Epithelial cell of proximal tubule (primary cell): ENCODE data around the gene FAH. TPM values are rescaled to one million over a fixed set of nuclear protein-coding genes. Genes with fewer than 3 reads are reported as not detected.

Experiments used
- DNase-seq: peaks from one replicate; pipeline ENCODE4 v3.0.0-alpha.2; 2011; ENCODE audit warnings: low read depth
- H3K4me3 ChIP-seq: 2 replicates; pipeline ENCODE4 v1.5.1; 2011; ENCODE audit warnings: low read depth, mild to moderate bottlenecking, low read length
- total RNA-seq: library from RNA; depleted of rRNA; stranded (reverse); fragments of >200 nt; gene quantifications from 2 replicates; pipeline ENCODE4 v1.2.3, GENCODE V29; 2015
- TF ChIP-seq, protein P1 (sequence below): conservative IDR thresholded peaks from 2 replicates; pipeline ENCODE4 v1.5.1; 2012; ENCODE audit warnings: low read depth, mild to moderate bottlenecking, low read length

The FAH gene
- total RNA-seq, 1 donor from 2014 or later = 20.4 TPM

DNA sequence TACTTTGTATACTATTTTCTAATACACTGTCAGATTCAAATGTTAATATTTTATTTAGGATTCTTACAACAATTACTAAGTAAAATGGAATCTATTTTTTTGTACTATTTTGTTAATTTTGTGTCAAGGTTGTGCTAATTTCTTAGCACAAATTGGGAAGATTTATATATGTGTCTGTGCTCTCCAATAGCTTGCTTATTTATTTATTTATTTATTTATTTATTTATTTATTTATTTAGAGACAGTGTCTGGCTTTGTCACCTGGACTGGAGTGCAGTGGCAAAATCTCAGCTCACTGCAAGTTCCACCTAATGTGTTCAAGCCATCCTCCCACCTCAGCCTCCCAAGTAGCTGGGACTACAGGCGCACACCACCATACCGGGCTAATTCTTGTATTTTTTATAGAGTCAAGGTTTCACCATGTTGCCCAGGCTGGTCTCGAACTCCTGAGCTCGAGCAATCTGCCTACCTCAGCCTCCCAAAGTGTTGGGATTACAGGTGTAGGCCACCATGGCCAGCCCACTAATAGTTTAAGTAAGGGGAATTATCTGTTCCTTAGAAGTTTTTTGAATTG lies 64.6 kb downstream of the FAH start:
- TF ChIP-seq, protein P1, sequence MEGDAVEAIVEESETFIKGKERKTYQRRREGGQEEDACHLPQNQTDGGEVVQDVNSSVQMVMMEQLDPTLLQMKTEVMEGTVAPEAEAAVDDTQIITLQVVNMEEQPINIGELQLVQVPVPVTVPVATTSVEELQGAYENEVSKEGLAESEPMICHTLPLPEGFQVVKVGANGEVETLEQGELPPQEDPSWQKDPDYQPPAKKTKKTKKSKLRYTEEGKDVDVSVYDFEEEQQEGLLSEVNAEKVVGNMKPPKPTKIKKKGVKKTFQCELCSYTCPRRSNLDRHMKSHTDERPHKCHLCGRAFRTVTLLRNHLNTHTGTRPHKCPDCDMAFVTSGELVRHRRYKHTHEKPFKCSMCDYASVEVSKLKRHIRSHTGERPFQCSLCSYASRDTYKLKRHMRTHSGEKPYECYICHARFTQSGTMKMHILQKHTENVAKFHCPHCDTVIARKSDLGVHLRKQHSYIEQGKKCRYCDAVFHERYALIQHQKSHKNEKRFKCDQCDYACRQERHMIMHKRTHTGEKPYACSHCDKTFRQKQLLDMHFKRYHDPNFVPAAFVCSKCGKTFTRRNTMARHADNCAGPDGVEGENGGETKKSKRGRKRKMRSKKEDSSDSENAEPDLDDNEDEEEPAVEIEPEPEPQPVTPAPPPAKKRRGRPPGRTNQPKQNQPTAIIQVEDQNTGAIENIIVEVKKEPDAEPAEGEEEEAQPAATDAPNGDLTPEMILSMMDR = no peak
- no peak overlapping the region for H3K4me3 ChIP-seq
- no peak for DNase-seq

DNA sequence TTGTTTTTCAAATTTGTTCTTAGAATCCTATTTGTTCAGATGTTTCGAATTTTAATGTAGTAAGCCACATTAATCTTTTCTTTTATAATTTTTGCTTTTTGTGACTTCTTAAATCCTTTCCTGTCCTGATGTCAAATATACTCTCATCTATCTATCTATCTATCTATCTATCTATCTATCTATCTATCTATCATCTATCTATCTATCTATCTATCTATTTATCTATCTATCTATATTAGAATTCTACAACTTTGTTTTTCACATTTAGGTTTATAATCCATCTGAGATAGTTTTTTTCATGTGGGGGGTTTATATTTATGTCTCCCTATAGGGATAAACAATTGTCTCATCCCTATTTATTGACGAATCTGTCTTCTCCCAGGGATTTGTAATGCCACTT lies 67.2 kb downstream of the FAH start:
- H3K4me3 ChIP-seq = no peak overlapping the region
- no peak for DNase-seq
- TF ChIP-seq, protein P1 = no peak

DNA sequence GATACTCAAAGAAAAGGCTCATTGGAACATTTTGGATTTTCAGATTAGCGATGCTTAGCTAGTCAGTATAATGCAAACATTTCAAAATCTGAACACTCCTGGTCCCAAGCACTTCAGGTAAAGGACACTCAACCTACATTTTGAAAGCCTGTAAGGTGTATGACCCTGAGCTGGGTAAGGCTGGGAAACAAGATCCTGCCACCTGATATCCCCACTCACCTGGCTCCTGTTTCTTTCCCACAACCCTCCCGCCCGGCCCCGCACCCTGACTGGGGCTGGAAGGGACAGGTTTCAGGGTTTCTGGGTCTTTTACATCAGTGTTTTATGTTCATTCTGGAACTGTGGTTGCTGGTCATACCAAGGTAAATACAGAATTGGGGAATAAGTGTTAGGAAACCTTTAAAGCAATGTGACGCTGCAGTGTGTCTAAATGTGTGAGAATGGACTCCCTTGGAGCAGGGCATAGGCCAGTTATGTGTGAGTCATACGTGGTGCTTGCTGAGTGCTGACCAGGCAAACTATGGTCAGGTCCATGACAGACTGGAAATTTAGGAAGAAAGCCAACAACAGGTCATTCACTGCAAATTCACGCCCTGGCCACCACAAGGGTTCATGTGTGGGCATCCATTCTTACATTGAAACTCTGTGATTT lies 76.3 kb downstream of the FAH start:
- TF ChIP-seq, protein P1 = no peak
- DNase-seq = peak; percentile 85
- H3K4me3 ChIP-seq = no peak overlapping the region

DNA sequence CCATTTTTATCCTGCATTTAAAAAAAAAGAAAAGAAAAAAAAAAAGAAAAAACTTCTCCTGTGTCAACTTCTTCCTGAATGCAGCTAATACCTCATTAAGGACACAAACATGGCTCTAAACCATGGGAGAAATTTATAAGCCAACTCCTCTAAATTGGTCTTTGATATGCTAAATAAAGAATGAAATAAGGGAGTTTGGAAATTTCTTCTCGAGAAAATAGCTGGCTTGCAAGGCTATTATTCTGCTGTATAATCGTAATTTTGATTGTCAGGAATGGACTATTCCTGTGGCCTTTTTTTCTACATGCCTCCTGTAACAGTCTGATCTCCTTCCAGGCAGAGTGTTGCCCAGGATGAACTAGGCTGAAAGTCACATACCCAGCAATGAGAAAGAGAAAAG lies 78.6 kb downstream of the FAH start:
- TF ChIP-seq, protein P1 = no peak
- DNase-seq = no peak
- no peak overlapping the region for H3K4me3 ChIP-seq

DNA sequence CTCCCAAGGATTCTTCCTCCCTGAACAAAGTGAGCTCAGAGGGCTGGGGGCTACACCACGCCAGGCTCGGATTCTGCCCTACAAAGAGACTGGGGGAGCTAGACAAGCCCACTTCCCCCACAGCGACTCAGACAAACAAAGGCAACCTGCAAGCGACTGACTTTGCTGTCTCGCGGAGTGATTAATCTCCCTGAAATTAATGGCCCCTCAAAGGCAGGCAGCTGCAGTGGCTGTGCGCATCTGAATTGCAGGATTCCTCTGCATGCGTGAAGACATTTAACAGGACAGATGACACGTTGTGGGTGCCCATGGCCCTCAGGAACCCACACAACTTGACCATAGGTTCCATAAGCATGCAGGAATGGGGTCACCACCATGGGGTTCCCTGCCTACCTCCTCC lies 80.8 kb downstream of the FAH start:
- DNase-seq = no peak
- no peak overlapping the region for H3K4me3 ChIP-seq
- TF ChIP-seq, protein P1 = no peak

DNA sequence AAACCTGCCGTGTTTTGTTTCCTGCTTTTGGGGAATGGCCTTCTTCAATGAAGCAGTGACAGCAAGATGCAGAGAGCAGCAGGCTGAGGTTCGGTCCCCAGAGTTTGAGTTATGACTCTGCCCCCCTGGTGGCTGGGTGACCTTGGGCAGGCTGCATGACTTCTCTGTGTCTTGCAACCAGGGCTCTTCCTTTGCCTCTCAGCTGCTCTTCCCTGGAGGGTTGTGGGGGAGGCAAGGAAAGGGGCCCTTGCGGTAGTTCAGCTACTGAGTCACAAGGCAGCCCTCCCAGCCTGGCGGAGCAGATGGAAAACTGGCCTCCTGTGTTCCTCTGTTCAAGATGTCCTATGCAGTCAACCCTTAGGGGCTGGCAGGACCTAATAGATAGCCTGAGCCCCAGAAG lies 82.1 kb downstream of the FAH start:
- DNase-seq = no peak
- TF ChIP-seq, protein P1 = peak; percentile 69
- no peak overlapping the region for H3K4me3 ChIP-seq

Other genes starting within 250 kb of the FAH start
- gene BCL2A1, start 181.8 kb upstream of the FAH start, total RNA-seq = 1.2 and 3.5 TPM in 2 replicates
- gene ZFAND6, start 93.3 kb upstream of the FAH start, total RNA-seq = 86.7 and 126 TPM in 2 replicates
- gene CTXND1, start 99.2 kb downstream of the FAH start, total RNA-seq = not detected in 2 replicates